B cell (primary cell): ENCODE results near the gene NLGN1. TPM values are rescaled to one million over a fixed set of nuclear protein-coding genes. Genes with fewer than 3 reads are reported as not detected.

Experiments used
- ATAC-seq: fragments of 200-7000 bp; cut with Tn5 transposase; one replicate; pipeline ENCODE4 v1.10.0; 2021; ENCODE audit warnings: low read depth, mild to moderate bottlenecking, moderate number of reproducible peaks, moderate library complexity
- CTCF ChIA-PET: fragments of 350-600 bp; sonication (Branson Sonifier 250); formaldehyde crosslinking; loops from one replicate; lab custom pipeline; 2021; ENCODE audit warnings: antibody characterized with exemption, inconsistent platforms; lab: Charles Lee
- POLR2A ChIA-PET: fragments of 350-600 bp; sonication (Branson Sonifier 250); formaldehyde crosslinking; loops from one replicate; lab custom pipeline; 2021; ENCODE audit warnings: antibody characterized with exemption; lab: Charles Lee
- DNase-seq: peaks from one replicate; pipeline ENCODE4 v3.0.0; 2013
- H2AFZ ChIP-seq: 2 replicates; pipeline ENCODE4 v1.6.1; 2012; ENCODE audit warnings: mild to moderate bottlenecking, low read depth, low read length; ENCODE audit not compliant: insufficient read depth, poor library complexity, severe bottlenecking
- H3K27ac ChIP-seq, 2 donors: 1 replicate in 1 of 2; 2 replicates in 1 of 2; pipeline ENCODE4 v1.5.1; 2012 to 2013; ENCODE audit warnings: low read length in 2 of 2, mild to moderate bottlenecking in 2 of 2, moderate library complexity in 1 of 2
- H3K27me3 ChIP-seq, 4 experiments: fragments of 200-600 bp in 1 of 4; sonication (generic) in 1 of 4; replicated peaks in 1 of 4; 1 replicate in 2 of 4; 2 replicates in 2 of 4; pipeline versions ENCODE4 v1.6.1 to v1.7.0; 2013 to 2016; ENCODE audit warnings: low read length in 3 of 4, mild to moderate bottlenecking in 2 of 4, mixed read lengths in 1 of 4, moderate library complexity in 1 of 4; ENCODE audit not compliant: insufficient read depth in 4 of 4, control insufficient read depth in 3 of 4; ENCODE audit errors: control extremely low read depth in 1 of 4
- H3K36me3 ChIP-seq, 2 experiments: replicated peaks in 1 of 2; 1 replicate in 1 of 2; 2 replicates in 1 of 2; pipeline versions ENCODE4 v1.6.1 to v1.7.1; 2013; ENCODE audit warnings: low read length in 1 of 2; ENCODE audit not compliant: insufficient read depth in 2 of 2, control insufficient read depth in 1 of 2; ENCODE audit errors: control extremely low read depth in 1 of 2, extremely low read depth in 1 of 2
- H3K4me1 ChIP-seq, 2 donors: fragments of 200-600 bp in 1 of 2; sonication (generic) in 1 of 2; 1 replicate in 1 of 2; 2 replicates in 1 of 2; pipeline versions ENCODE4 v1.5.1 to v1.6.1; 2013 to 2017; ENCODE audit warnings: low read length in 2 of 2; ENCODE audit not compliant: control insufficient read depth in 2 of 2, insufficient read depth in 2 of 2
- H3K4me2 ChIP-seq: replicated peaks from 2 replicates; pipeline ENCODE3; 2012; ENCODE audit warnings: mild to moderate bottlenecking, low read depth, low read length; ENCODE audit not compliant: poor library complexity, severe bottlenecking
- H3K4me3 ChIP-seq, 5 experiments: fragments of 200-600 bp in 1 of 5; sonication (generic) in 1 of 5; 1 replicate in 3 of 5; 2 replicates in 2 of 5; pipeline versions ENCODE4 v1.5.1 to v1.7.0; 2011 to 2016; ENCODE audit warnings: low read length in 4 of 5, mild to moderate bottlenecking in 4 of 5, low read depth in 2 of 5, control low read depth in 1 of 5, moderate library complexity in 1 of 5; ENCODE audit not compliant: insufficient read depth in 1 of 5; ENCODE audit errors: control extremely low read depth in 1 of 5, extremely low read depth in 1 of 5
- H3K79me2 ChIP-seq: fragments of 200-600 bp; sonication (generic); one replicate; pipeline ENCODE4 v1.6.0; 2016; ENCODE audit warnings: low read length; ENCODE audit not compliant: control insufficient read depth, insufficient read depth
- H3K9ac ChIP-seq: fragments of 200-600 bp; sonication (generic); 2 replicates; pipeline ENCODE4 v1.6.1; 2017; ENCODE audit warnings: mild to moderate bottlenecking, low read length, moderate library complexity
- H3K9me3 ChIP-seq, 3 donors: one replicate each; pipeline versions ENCODE4 v1.6.1 to v1.7.1; 2013; ENCODE audit warnings: low read length in 2 of 3; ENCODE audit not compliant: control insufficient read depth in 2 of 3, insufficient read depth in 1 of 3; ENCODE audit errors: control extremely low read depth in 1 of 3
- H4K20me1 ChIP-seq: 2 replicates; pipeline ENCODE4 v1.6.0; 2012; ENCODE audit warnings: mild to moderate bottlenecking, low read length; ENCODE audit not compliant: insufficient read depth, control insufficient read depth, poor library complexity, severe bottlenecking
- H3K27ac Mint-ChIP-seq: one replicate; pipeline ENCODE4 v1.8.0; 2021; ENCODE audit warnings: mixed read lengths
- H3K27me3 Mint-ChIP-seq: one replicate; pipeline ENCODE4 v1.8.0; 2021; ENCODE audit warnings: mixed read lengths
- H3K4me1 Mint-ChIP-seq: one replicate; pipeline ENCODE4 v1.8.0; 2021; ENCODE audit warnings: mixed read lengths
- H3K4me3 Mint-ChIP-seq: one replicate; pipeline ENCODE4 v1.8.0; 2021; ENCODE audit warnings: mixed read lengths
- H3K9me3 Mint-ChIP-seq: one replicate; pipeline ENCODE4 v1.8.0; 2022; ENCODE audit warnings: mixed read lengths; ENCODE audit not compliant: insufficient read depth
- CTCF ChIP-seq: fragments of 200-600 bp; IDR thresholded peaks from one replicate; pipeline ENCODE4 v1.8.0; 2022; ENCODE audit warnings: antibody characterized with exemption, mild to moderate bottlenecking
- EZH2 ChIP-seq: IDR thresholded peaks from 2 replicates; pipeline ENCODE4 v1.6.1; 2012; ENCODE audit warnings: borderline replicate concordance, low read depth, mild to moderate bottlenecking, moderate library complexity, low read length; ENCODE audit not compliant: insufficient read depth, poor library complexity, severe bottlenecking
- WGBS: methylation state at CpG from one replicate; pipeline ENCODE4 v1.1.5; 2013; ENCODE audit warnings: missing lambda C conversion rate; ENCODE audit not compliant: insufficient coverage; 5-methylcytosine and 5-hydroxymethylcytosine counted together
- intact Hi-C: fragments of 100-400 bp; cut with micrococcal nuclease; formaldehyde crosslinking; loops from one replicate; pipeline ENCODE4 v1.10.0; 2022
- polyA plus RNA-seq: library from polyadenylated mRNA; depleted of rRNA; stranded (reverse); fragments of >200 nt; gene quantifications from 2 replicates; pipeline ENCODE4 v1.2.3, GENCODE V29; 2012
- total RNA-seq, 2 donors: library from RNA; stranded (reverse); fragments of 120-200 nt in 1 of 2; gene quantifications; 1 replicate in 1 of 2; 2 replicates in 1 of 2; pipeline versions ENCODE4 v1.2.3 to v1.2.4, GENCODE V29; 2013 to 2022

The NLGN1 gene
- total and polyA plus RNA-seq, 2 donors (not counting 1 experiment from before 2014, with no cell fraction given) = not detected

GRCh38 chr3:173529062-173529711 lies 131.6 kb downstream of the NLGN1 start:
- 56% methylated on average over 5 of the region's 8 CpGs for WGBS
- no peaks in the 10 kb centered on the region for H3K4me1 ChIP-seq
- no peak for ATAC-seq
- H3K27me3 ChIP-seq = no peaks in the 10 kb centered on the region
- H3K27ac Mint-ChIP-seq = no peak overlapping the region
- H4K20me1 ChIP-seq = no peaks in the 10 kb centered on the region
- peaks cover 0 to 15% (median 2%) of the 10 kb centered on the region in 3 donors for H3K9me3 ChIP-seq
- no peak for DNase-seq
- POLR2A ChIA-PET = no interaction called here
- no peak overlapping the region for H2AFZ ChIP-seq
- H3K27me3 Mint-ChIP-seq = no peaks in the 10 kb centered on the region
- H3K79me2 ChIP-seq = no peaks in the 10 kb centered on the region
- peaks cover 16% of the 10 kb centered on the region for H3K9me3 Mint-ChIP-seq
- CTCF ChIA-PET = no interaction called here
- H3K4me2 ChIP-seq = no peak overlapping the region
- H3K4me3 ChIP-seq = no peak overlapping the region
- intact Hi-C loops = no loop called here
- no peak overlapping the region for H3K9ac ChIP-seq
- no peaks in the 10 kb centered on the region for H3K36me3 ChIP-seq
- H3K27ac ChIP-seq = no peak overlapping the region
- H3K4me3 Mint-ChIP-seq = no peak overlapping the region
- H3K4me1 Mint-ChIP-seq = no peaks in the 10 kb centered on the region
- no peak for TF ChIP-seq EZH2

GRCh38 chr3:173531602-173532001 lies 134.1 kb downstream of the NLGN1 start:
- no peak for TF ChIP-seq EZH2
- TF ChIP-seq CTCF = no peak
- ChIA-PET POLR2A (no interaction called here), CTCF (no interaction called here)
- Mint-ChIP-seq H3K4me3 (no peak overlapping the region), H3K4me1 (no peaks in the 10 kb centered on the region), H3K9me3 (peaks cover 8% of the 10 kb centered on the region), H3K27me3 (no peaks in the 10 kb centered on the region), H3K27ac (no peak overlapping the region)
- Histone ChIP-seq H3K36me3 (no peaks in the 10 kb centered on the region), H3K79me2 (no peaks in the 10 kb centered on the region), H4K20me1 (no peaks in the 10 kb centered on the region), H3K9ac (no peak overlapping the region), H3K4me3 (no peak overlapping the region), H2AFZ (no peak overlapping the region), H3K27ac (no peak overlapping the region), H3K4me1 (no peaks in the 10 kb centered on the region), H3K27me3 (no peaks in the 10 kb centered on the region), H3K4me2 (no peak overlapping the region), H3K9me3 (peaks cover 0 to 15% (median 2%) of the 10 kb centered on the region in 3 donors)
- ATAC-seq (no peak), DNase-seq (no peak)
- intact Hi-C loops = no loop called here
- no CpG with 5 or more reads among the region's 1 CpG for WGBS
